K562 (cell line): ENCODE data around the gene C22orf39. TPM values are rescaled to one million over a fixed set of nuclear protein-coding genes. Genes with fewer than 3 reads are reported as not detected.

Experiments
- CCNT2 ChIP-seq: IDR thresholded peaks from 2 replicates; pipeline ENCODE4 v1.6.1; 2011; ENCODE audit warnings: borderline replicate concordance, low read depth, mild to moderate bottlenecking, moderate library complexity, mixed read lengths, low read length; ENCODE audit not compliant: insufficient read length; ENCODE audit errors: extremely low read depth
- CEBPG ChIP-seq, 3 experiments: fragments of 200-800 bp in 1 of 3; sonication (Bioruptor generic) in 1 of 3; sonication (generic) in 1 of 3; formaldehyde crosslinking in 1 of 3; IDR thresholded peaks in 2 of 3; conservative IDR thresholded peaks in 1 of 3; 2 replicates each; pipeline versions ENCODE4 v1.6.1 to v1.8.0; 2016 to 2022; ENCODE audit warnings: missing compliant biosample characterization in 2 of 3, missing genetic modification characterization in 2 of 3, mild to moderate bottlenecking in 1 of 3, missing genetic modification reagents in 1 of 3
- CHCHD3 ChIP-seq: fragments of 250-450 bp; sonication (Bioruptor Pico); IDR thresholded peaks from 2 replicates; pipeline ENCODE4 v2.1.2; 2022; ENCODE audit warnings: mild to moderate bottlenecking
- GTF2A2 ChIP-seq: IDR thresholded peaks from 2 replicates; pipeline ENCODE4 v1.6.1; 2016; ENCODE audit warnings: mild to moderate bottlenecking, missing genetic modification characterization, missing compliant biosample characterization
- HDAC3 ChIP-seq: fragments of 450-650 bp; IDR thresholded peaks from 2 replicates; pipeline ENCODE4 v1.6.1; 2018; ENCODE audit warnings: borderline replicate concordance, mild to moderate bottlenecking, moderate library complexity; ENCODE audit not compliant: partially characterized antibody
- HMG20B ChIP-seq: fragments of 250-450 bp; sonication (Bioruptor Pico); IDR thresholded peaks from 2 replicates; pipeline ENCODE4 v1.5.0; 2021; ENCODE audit warnings: mild to moderate bottlenecking
- KLF16 ChIP-seq: IDR thresholded peaks from 2 replicates; pipeline ENCODE4 v1.6.1; 2016; ENCODE audit warnings: antibody characterized with exemption
- MTF1 ChIP-seq: fragments of 250-450 bp; sonication (Bioruptor Pico); IDR thresholded peaks from 2 replicates; pipeline ENCODE4 v1.9.0; 2021; ENCODE audit warnings: moderate library complexity, mild to moderate bottlenecking, inconsistent platforms, borderline replicate concordance
- NCOA2 ChIP-seq, 2 experiments: fragments of 450-650 bp; IDR thresholded peaks; 2 replicates each; pipeline ENCODE4 v1.6.1; 2018; ENCODE audit warnings: mild to moderate bottlenecking in 2 of 2, moderate library complexity in 1 of 2; ENCODE audit not compliant: partially characterized antibody in 2 of 2
- NEUROD1 ChIP-seq: fragments of 150-350 bp; IDR thresholded peaks from 2 replicates; pipeline ENCODE4 v1.6.1; 2014; ENCODE audit warnings: borderline replicate concordance, low read length, low read depth; ENCODE audit not compliant: partially characterized antibody
- NFIC ChIP-seq: fragments of 450-650 bp; IDR thresholded peaks from 2 replicates; pipeline ENCODE4 v1.6.1; 2017; ENCODE audit warnings: mild to moderate bottlenecking, inconsistent platforms
- POLR3G ChIP-seq: IDR thresholded peaks from 2 replicates; pipeline ENCODE4 v1.6.1; 2011; ENCODE audit not compliant: insufficient read length, insufficient replicate concordance; ENCODE audit errors: extremely low read depth
- RB1 ChIP-seq: fragments of 450-650 bp; IDR thresholded peaks from 2 replicates; pipeline ENCODE4 v1.6.1; 2017; ENCODE audit warnings: low read depth, mild to moderate bottlenecking
- RBM15 ChIP-seq: fragments of 200-400 bp; formaldehyde crosslinking; IDR thresholded peaks from 2 replicates; pipeline ENCODE4 v1.6.1; 2018; ENCODE audit warnings: mild to moderate bottlenecking, low read length, moderate library complexity; ENCODE audit not compliant: insufficient read depth
- RBM39 ChIP-seq: fragments of 200-400 bp; formaldehyde crosslinking; optimal IDR thresholded peaks from 2 replicates; pipeline ENCODE3; 2018; ENCODE audit warnings: low read depth, low read length
- RFX1 ChIP-seq: fragments of 450-650 bp; IDR thresholded peaks from 2 replicates; pipeline ENCODE4 v1.6.1; 2016; ENCODE audit warnings: mild to moderate bottlenecking, moderate library complexity
- TFAP4 ChIP-seq: sonication (generic); formaldehyde crosslinking; IDR thresholded peaks from 2 replicates; pipeline ENCODE4 v1.8.0; 2022; ENCODE audit warnings: missing genetic modification reagents, mild to moderate bottlenecking, moderate library complexity, borderline replicate concordance
- TGIF2 ChIP-seq: sonication (generic); formaldehyde crosslinking; IDR thresholded peaks from 2 replicates; pipeline ENCODE4 v1.8.1; 2022; ENCODE audit warnings: mild to moderate bottlenecking, missing genetic modification reagents, moderate library complexity
- THRA ChIP-seq: fragments of 450-650 bp; IDR thresholded peaks from 2 replicates; pipeline ENCODE4 v1.6.1; 2017; ENCODE audit warnings: mild to moderate bottlenecking, moderate library complexity
- ZBTB12 ChIP-seq: fragments of 250-450 bp; sonication (Bioruptor Pico); IDR thresholded peaks from 2 replicates; pipeline ENCODE4 v1.4.0; 2020
- ZNF197 ChIP-seq: fragments of 200-800 bp; sonication (Bioruptor generic); IDR thresholded peaks from 2 replicates; pipeline ENCODE4 v1.6.1; 2016; ENCODE audit warnings: low read depth, missing genetic modification characterization, missing compliant biosample characterization
- ZNF253 ChIP-seq: fragments of 250-450 bp; sonication (Bioruptor Pico); conservative IDR thresholded peaks from 2 replicates; pipeline ENCODE4 v1.6.1; 2021; ENCODE audit warnings: mild to moderate bottlenecking
- ZNF586 ChIP-seq: fragments of 450-650 bp; formaldehyde crosslinking; conservative IDR thresholded peaks from 2 replicates; pipeline ENCODE4 v1.4.0; 2020; ENCODE audit warnings: mild to moderate bottlenecking, moderate library complexity
- ZNF707 ChIP-seq: fragments of 250-450 bp; sonication (Bioruptor Pico); conservative IDR thresholded peaks from 2 replicates; pipeline ENCODE4 v1.8.0; 2022; ENCODE audit warnings: inconsistent platforms, mild to moderate bottlenecking, moderate library complexity
- ZNF75A ChIP-seq: fragments of 450-650 bp; formaldehyde crosslinking; IDR thresholded peaks from 2 replicates; pipeline ENCODE4 v1.4.0; 2020; ENCODE audit warnings: mild to moderate bottlenecking
- polyA plus RNA-seq, 8 experiments: library from polyadenylated mRNA; depleted of rRNA in 4 of 8; stranded (reverse) in 5 of 8; unstranded in 3 of 8; fragments of >200 nt; fragmentation: Nextera tagmentation in 2 of 8; fragmentation: Illumina TruSeq in 1 of 8; extraction: Ambion mirVana in 2 of 8; extraction: Trizol in 1 of 8; gene quantifications; 2 replicates each; pipeline versions ENCODE4 v1.2.1 to v1.2.3, GENCODE V29; 2011 to 2014; ENCODE audit warnings: inconsistent platforms in 1 of 8, missing spikeins in 1 of 8
- total RNA-seq, 7 experiments: library from RNA; depleted of rRNA in 6 of 7; stranded (reverse); fragments of >200 nt in 6 of 7; fragmentation: Illumina TruSeq in 2 of 7; extraction: Trizol in 2 of 7; gene quantifications; 2 replicates each; pipeline versions ENCODE4 v1.2.1 to v1.2.3, GENCODE V29; 2011 to 2021; ENCODE audit warnings: low replicate concordance in 1 of 7
- TF ChIP-seq, protein P1 (sequence below): fragments of 450-650 bp; formaldehyde crosslinking; IDR thresholded peaks from 2 replicates; pipeline ENCODE4 v1.4.0; 2020; ENCODE audit warnings: mild to moderate bottlenecking, moderate library complexity

The C22orf39 gene
- total and polyA plus RNA-seq, 9 of the 15 experiments (the other 6 are each of a cell fraction or from before 2014, with no cell fraction given): 20.4 to 139 (median 66.8) TPM

DNA sequence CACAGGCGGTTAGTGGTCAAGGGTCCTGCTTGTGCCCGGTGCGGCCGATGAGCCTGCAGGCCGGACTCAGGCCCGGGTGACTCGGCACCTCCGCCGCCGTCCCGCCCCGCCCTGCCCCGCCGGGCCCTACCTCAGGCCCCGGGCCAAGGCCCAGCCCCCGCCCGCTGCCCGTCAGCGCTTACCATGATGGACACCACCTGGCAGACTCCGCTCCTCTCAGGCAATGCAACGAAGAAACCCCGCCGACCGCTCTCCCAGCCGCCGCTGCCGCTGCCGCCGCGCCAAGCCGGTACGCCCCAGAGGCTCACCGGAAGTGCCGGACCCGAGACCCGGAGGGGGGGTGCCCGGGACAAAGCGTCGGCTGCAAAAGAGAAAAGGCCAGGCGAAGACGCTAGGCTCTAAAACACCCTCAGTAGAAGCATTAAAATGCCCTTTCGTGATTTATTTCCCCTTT lies 31.4 kb upstream of the C22orf39 start, which contains the start of gene UFD1 (continued):
- TF ChIP-seq TFAP4 (no peak), NFIC (no peak), ZNF707 (CRISPR knock-in tag) (no peak), THRA (no peak), CEBPG (CRISPR knock-in tag; IDR thresholded peaks at IDR 0.05) (no peak), CEBPG (tag; conservative IDR thresholded peaks at IDR 0.05 in 1 of 2, IDR thresholded peaks at IDR 0.05 in 1 of 2) (no peak), ZBTB12 (CRISPR knock-in tag) (no peak), CHCHD3 (no peak), POLR3G (no peak), CCNT2 (no peak), HDAC3 (no peak), ZNF197 (CRISPR knock-in tag) (no peak), RBM39 (no peak), MTF1 (CRISPR knock-in tag) (0 out of 2 replicates have a peak, but pooled peaks have one; percentile 65), RB1 (no peak), GTF2A2 (tag) (peak; percentile 88), ZNF586 (no peak), ZNF75A (CRISPR knock-in tag) (no peak), RBM15 (no peak), TGIF2 (CRISPR knock-in tag) (no peak), ZNF253 (CRISPR knock-in tag) (no peak), RFX1 (no peak), NEUROD1 (no peak), HMG20B (CRISPR knock-in tag) (no peak), KLF16 (peak; percentile 56; the same call in 1 of the 2 replicates), NCOA2 (IDR thresholded peaks at IDR 0.05; ENCODE audit: partially characterized antibody in 2 of 2) (no peak)
- TF ChIP-seq, protein P1, sequence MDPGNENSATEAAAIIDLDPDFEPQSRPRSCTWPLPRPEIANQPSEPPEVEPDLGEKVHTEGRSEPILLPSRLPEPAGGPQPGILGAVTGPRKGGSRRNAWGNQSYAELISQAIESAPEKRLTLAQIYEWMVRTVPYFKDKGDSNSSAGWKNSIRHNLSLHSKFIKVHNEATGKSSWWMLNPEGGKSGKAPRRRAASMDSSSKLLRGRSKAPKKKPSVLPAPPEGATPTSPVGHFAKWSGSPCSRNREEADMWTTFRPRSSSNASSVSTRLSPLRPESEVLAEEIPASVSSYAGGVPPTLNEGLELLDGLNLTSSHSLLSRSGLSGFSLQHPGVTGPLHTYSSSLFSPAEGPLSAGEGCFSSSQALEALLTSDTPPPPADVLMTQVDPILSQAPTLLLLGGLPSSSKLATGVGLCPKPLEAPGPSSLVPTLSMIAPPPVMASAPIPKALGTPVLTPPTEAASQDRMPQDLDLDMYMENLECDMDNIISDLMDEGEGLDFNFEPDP (CRISPR knock-in tag): no peak
